DMS 273 treated with DMSO at 0.1 percent for 48 hours (cell line): ENCODE measurements around the gene DAZL.
"Not testable (repeated sequence)": the region's sequence is repeated elsewhere in the genome, so short reads cannot be mapped to it uniquely, and the experiment has no call there.

Source experiments
- DNase-seq: peaks from one replicate; lab custom pipeline; 2025; lab: John Stamatoyannopoulos, UW

The DAZL gene, protein sequence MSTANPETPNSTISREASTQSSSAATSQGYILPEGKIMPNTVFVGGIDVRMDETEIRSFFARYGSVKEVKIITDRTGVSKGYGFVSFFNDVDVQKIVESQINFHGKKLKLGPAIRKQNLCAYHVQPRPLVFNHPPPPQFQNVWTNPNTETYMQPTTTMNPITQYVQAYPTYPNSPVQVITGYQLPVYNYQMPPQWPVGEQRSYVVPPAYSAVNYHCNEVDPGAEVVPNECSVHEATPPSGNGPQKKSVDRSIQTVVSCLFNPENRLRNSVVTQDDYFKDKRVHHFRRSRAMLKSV

DNA sequence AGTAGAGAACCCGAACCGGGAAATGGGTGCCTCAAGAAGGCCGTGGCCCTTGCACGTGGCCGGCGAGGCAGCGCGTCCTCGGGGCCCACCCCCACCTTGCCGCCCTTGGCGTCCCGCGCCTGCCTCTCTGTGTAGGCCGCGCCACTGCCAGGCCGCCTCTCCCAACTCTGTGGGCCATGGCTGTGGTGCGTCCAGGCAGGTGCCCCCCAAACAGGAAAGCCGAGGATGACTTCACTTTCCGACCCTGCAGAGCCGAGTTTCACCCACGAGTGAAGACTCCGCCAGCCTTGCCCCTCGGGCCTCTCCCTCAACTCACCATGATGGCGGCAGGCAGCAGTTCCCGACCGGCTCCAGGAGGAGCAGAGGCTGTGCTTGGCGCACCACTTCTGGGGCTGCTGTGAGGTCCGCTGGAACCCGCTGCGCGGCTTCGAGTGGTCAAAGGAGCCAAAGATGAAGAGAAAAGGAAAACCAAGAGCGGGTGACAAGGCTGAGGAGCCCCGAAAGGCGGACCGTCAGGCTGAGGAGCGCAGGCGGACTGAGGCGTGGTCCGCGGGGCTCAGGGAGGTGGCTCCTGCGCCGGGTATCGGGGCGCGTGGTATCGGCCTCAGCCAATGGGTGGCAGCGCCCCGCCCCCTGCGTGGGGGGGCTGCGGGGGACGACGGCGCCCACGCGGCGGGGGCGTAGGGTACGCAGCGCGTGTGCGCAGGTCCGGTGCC, at the start of gene DAZL:
TSS of gene DAZL (minus strand) at position 537 of the 716 bp plus-strand sequence. CDS start at position 319, 218 bp downstream.
- no peak for DNase-seq

DNA sequence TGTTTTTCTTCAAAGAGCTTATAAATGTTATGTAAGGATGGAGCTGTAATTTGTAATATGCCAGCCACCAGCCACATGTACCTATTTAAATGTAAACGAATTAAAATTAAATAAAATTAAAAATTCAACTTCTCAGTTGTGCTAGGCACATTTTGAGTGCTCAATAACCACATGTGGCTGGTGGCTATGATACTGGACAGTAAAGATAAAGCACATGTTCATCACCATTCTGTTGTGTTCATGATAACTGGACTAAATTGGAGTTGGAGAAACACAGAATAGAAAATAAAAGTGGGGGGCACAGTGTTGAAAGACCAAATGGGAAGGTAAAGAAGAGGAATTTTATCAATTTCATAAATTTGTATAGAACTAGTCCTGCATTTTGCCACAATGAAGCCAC, 49.8 kb upstream of the DAZL start:
- DNase-seq: no peak

DNA sequence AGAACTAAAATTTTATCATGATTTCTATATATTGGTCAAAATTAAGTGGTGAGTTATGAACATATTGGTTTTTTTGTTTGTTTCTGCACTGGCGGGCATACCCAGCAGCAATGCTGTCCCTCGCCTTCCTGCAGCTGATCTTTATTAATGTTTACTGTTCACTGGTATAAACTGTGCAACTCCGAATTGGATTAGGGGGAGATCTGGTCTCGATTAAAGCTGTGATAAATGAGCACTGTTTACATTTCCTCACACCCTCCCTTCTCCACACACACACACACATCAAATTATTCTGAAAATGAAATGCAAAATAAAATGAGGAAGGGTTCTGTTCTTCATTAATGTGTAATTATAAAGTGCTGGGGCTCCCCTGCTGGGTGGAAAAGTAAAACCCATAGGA, 48.5 kb upstream of the DAZL start:
- DNase-seq: no peak

DNA sequence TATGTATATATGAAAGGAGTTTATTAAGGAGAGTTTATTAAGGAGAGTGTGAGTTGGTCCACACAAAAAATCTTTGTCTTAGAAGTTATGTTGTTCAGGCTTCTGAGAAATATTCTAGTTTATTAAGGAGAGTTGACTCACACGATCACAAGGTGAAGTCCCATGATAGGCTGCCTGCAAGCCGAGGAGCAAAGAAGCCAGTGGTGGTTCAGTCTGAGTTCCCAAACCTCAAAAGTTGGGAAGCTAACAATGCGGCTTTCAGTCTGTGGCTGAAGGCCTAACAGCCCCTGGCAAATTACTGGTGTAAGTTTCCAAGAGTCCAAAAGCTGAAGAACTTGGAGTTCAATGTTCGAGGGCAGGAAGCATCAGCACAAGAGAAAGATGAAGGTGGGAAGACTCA, 42.4 kb upstream of the DAZL start:
- DNase-seq: no peak

DNA sequence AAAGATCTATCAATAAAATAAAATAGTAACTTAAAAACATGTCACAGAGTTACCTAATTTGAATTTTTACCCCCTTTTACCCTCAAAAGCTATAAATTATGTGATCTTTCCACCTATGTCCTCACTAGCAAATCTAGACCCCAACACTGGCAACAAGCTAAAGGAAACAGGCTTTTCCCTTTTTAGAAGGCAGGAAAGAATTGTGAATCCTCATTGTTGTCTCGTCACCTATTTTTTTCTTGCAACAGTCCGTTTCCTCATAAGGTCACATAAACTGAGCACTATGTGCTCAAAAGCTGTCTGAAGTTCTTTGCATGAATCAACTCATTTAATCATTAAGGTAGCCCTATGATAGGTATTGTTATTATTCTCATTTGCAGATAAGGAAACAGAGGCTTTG, 34.6 kb upstream of the DAZL start:
- DNase-seq: no peak

DNA sequence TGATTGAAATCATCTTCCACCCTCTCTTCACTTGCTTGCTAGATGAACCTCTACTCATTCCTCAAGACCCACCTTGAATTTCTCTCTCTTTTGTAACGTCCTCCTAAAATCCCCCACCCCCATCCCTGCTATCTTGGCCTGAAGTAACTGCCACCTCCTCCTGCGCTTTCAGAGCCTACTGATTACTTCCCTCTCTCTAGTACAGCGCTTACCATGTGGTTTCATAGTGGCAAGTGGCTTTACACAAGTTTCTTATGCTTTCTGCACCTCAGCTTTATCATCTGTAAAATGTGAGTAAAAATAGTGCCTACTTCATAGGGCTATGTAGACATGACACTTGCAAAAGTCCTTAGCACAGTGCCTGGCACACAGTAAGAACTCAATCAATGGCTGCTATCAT, 28.7 kb upstream of the DAZL start:
- DNase-seq: no peak

DNA sequence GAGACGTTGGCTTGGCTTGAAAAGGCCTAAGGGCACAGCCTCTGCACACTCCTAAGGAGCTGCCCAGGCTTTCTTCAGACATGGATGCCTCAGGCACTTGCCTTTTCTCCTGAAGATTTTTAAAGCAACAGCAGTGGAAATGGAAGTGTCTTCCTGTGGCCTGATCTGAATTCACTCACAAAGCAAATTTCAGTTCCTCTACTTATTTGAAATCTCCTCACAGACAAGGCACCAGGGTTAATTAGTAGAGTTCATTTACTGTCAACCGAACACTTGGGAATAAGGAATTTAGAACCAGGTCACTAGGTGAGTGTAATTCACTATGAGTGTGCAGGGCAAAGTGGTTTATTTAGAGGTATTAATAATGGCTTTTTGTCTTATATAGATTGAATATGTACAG, 27.2 kb upstream of the DAZL start:
- DNase-seq: no peak

DNA sequence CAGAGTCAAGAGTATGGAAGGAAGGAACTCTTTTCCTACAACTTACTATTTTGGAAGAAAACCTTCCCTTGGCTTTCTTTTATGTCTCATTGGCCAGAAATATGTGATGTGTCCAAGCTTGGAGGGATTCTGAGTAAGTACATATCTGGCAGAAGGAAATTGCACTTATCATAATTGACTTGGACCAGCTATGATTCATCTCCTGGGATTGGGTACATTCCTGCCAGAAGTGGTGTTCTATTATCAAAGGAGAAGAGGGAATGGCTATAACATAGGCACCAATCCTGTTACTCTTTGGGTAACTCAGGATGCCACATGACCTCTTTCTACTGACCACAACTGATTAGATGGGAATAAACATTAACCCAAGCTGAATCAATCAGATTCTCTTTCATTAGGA, 13.5 kb upstream of the DAZL start:
- DNase-seq: no peak

DNA sequence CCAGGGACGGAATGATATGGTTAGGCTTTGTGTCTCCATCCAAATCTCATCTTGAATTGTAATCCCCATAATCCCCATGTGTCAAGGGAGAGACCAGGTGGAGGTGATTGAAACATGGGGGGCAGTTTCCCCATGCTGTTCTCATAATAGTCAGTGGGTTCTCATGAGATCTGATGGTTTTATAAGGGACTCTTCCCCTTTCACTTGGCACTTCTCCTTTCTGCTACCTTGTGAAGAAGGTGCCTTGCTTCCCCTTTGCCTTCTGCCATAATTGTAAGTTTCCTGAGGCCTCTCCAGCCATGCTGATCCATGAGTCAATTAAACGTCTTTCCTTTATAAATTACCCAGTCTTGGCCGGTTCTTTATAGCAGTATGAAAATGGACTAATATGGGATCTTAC, 11.9 kb upstream of the DAZL start:
- DNase-seq: not testable (repeated sequence)

DNA sequence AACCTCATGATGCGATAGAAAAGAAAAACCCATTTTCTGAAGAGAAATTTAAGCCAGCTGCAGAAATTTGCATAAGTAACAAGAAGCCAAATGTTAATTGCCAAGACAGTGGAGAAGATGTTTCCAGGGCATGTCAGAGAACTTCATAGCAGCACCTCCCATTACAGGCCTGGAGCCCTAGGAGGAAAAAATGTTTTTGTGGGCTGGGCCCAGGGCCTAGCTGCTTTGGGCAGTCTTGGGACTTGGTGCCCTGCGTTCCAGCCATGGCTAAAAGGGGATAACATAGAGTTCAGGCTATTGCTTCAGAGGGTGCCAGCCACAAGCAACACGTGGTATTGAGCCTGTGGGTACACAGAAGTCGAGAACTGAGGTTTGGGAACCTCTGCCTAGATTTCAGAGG, 10.9 kb upstream of the DAZL start:
- DNase-seq: no peak

DNA sequence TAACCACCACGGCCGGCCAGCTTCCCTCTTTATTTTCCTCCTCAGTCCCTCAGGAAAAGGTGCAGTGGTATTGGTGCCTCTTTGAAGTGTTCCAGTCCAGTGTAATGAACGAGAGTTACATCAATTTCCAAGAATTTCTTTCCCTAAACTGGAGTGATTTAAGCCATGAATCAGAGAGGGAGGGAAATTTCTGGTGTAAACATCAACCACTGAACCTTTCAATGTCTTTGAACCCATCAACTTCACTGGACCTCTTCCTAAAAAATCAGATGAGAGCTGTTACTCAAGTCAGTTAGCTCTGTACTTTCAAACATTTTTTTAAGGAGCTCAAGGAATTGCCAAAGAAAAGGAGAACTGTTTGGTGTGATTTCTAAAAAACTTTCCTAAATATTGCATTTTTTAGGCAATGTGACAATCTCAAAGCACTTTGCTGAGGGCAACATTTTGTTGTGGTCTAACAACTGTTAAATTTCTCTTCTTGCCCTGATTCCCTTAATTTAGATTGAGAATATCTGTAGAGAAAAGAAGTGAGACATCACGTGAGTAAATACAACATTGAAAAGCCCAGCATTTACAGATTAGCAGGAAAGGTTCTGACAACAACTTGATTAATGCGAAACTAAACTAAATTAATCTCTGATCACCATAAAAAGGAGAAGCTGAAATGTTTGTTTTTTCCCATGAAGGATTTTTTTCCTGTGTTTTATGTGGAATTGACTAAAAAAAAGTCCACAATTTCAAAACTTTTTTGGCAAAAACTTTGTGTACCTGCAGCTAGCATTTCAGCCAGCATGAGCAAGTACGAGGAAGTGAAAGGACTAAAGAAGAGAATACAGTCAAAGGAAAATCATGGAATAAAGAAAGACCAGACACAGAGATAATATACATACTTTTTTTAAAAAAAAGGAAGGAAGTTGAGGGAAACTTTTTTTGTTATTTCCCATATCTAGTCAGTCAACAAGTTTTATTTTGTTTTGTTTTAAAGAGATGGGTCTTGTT, 9.1 kb upstream of the DAZL start:
- no peak for DNase-seq

DNA sequence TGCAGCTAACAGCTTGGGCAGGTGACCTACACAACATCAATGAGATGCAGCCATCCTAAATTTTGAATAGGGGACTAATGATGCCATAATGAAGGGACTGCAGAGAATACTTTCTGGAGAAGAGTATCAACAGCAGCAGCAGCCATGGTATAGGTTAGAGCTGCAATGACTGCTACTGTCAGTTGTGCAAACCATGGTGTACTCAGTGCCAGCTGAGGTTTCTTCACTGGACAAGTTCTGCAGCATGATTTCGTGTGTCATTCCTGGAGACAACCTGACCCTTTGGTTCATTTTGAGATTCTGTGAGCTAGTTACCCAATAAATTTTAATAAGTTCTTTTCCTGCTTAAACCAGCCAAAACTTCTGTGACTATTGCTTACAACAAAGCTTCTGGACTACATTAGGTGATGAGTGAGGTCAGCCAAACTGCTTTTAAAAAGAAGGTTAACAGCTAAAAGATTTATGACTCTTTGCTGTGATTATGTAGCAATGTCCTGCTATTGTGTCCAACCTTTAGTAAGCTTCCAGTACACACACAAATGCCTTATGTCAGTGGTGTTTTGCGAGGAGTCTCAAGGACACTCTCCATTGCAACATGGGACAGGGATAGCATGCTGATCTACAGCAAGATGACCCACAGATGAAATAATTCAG, 4.8 kb upstream of the DAZL start:
- no peak for DNase-seq

DNA sequence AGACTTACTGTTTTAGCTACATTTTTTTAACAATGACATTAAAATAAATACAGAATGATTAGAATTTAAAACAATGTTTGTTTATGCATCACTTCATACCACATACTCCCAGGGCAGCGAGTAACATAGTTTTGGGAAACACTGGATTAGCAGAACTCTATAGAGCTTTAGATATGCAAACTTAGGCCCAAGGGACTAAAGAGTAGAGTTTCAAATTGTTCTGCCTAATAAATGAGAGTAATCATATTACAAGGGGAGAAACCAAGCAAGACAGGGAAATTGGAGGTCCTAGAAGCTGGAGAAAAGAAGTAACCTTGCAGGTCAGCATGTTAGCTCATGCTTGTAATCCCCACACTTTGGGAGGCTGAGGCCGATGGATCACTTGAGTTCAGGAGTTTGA, 3.6 kb upstream of the DAZL start:
- no peak for DNase-seq

DNA sequence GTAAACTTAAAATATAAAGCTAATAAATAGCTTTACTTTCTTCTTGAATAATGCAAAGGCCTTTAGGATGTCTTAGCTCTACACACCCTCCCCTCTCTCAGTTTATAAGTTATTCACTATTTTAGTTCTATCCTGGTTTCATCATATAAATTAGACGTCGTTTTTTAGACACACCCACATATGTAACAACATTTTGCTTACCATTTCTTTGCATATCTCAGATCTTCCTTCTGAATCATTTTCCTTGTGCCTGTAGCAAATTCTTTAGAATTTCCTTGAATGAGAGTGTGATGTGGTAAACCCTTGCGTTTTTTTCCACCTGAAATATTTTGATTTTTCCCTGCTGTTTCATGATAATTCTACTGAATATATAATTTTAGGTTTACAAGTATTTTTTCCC, 2.5 kb upstream of the DAZL start:
- no peak for DNase-seq

DNA sequence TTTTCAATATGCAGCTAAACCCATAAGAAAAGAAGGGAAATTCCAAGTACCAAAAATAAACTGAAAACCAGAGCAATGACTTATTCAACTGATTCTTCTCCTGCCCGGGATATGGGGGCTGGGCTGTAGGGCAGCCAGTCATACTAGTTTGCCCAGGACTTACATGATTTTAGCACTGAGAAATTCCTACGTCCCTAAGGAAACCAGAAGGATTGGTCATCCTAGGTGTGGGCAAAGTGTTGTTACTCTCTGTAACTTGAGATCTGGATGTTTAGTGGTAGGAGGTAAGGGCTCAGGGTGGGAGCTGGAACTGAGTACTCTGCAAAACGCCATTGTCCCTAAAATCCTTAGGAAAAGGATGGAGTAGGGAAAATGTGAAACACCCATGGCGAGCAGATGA, 1.2 kb upstream of the DAZL start:
- no peak for DNase-seq

DNA sequence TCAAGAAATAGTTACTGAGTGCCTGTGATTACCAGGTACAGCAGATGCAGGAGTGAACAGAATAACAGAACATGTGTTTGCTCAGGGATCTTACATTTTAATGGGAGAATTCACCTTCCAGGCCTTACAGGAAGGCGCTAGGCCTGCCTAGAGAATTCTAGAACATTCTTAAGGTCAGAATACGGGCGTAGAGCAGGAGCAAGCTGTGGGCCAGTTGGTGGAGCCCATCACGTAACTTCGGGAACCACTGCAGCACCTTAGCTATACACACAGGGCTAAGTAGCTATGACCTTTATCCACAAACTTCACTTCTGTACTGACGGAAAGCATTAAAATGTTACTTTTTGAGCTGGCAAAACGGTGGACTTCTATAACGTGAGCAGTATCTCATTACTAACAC, 743 bp upstream of the DAZL start:
- DNase-seq: no peak

DNA sequence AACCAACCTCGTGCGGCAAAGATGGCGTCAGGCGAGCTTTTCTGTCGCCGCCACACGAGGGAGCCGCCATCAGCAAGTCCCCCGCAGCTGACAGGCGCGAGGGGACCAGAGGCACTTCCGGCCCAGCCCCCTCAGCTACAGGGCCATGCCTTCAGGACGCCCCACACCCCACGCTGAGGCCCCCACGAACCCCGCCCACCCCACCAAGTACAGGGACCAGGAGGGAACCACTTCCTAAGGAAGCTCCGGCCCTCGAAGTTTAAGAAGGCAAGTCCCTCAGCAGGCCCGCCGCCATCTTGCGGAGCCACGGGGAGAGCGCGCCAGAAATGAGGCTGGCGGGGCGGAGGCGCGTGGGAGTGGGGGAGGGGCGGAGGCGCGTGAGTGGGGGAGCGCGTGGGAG, 790 bp downstream of the DAZL start:
- DNase-seq: no peak

DNA sequence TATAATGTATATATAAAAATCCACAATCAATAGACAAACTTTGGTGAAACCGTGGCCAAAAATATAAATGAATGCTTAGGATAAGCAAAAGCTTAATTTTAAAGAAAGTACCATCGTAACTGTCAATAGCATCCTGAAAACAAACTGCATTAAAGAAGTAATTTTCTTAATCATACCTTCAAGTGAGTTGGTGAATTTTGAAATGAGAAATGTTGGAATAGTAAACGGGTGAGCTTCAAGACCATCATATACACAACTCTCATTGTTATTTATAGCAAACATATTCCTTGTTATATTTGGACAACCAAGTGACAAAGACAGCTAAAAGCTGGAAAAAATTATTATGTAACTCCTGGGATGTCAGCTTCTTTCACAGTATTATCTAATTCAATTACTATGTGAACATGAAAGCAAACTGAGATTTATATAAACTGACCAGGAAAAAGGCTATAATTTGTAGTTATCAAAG, 3.7 kb downstream of the DAZL start:
- no peak for DNase-seq

DNA sequence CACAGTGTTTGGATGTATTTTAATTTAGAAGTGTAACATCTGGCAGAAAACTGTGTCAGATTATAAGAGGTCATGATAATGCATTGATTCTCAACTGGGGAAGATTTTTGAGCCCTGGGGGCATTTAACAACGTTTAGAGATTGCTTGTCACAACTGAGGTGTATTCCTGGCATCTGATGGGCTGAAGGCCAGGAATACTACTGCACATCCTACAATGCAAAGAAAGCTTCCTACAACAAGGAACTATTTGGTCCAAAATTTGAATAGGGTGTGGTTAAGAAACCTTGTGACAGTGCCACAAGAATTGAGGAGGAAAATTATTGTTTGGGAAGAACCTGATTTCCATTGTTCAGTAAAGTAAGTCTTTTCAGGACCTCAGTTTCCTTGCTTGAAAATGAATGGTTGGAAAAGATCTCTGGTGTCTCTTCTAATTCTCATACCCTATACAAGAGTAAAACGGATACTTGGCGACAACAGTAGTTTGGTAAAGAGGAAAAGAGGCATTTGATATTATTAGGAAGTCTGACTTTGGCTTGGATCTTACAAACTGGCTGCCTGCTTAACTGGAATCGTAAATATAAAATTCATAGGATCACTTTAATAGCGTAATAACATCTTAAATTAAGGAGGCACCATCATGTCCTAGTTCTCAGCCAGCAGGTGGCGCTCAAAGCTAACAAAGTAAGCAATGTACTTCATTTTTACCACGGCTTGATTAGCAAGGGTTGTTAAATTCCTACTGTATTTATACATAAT, 4.3 kb downstream of the DAZL start:
- peak; percentile 24 for DNase-seq

DNA sequence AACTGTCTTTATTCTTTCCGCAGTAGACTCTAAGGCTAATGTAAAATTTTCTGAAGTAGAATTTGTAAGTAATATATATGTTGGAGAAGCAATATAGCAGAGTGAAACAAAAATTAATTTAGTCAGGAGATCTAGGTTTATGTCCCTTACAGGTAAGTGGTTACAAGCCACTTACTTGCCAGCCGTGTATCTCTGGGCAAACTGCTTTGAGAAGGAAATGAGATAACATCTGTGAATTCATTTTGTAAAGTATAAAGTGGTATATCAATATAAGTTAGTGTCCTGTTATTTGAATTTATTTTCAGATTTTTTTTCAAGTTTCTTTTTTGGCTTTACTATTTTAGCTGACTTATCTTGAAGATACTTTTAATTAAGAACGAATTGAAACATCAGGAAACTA, 5.5 kb downstream of the DAZL start:
- DNase-seq: no peak

DNA sequence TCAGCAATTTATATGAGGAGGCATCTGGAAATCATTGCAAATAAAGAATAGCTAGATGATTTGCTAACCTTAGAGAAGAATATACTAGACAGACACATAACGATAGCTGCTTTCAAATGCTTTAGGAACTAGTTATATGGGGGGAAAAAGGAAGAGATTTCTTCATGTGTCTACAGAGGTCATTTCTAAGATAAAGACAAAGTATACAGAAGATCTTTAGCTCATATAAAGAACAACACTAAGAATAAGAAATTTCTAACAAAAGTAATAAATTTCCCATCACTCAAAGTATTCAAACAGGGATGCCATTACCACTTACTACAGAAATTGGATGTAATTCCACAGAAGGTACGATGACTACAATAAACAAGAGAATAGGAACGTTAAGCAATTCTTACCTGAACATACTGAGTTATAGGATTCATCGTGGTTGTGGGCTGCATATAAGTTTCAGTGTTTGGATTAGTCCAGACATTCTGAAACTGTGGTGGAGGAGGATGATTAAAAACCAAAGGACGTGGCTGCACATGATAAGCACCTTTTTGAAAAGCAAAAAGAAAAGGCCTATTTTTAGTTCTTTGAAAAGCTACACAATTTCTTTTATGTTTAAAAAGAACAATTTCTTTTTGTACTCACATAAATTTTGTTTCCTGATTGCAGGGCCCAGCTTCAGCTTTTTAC, 8.7 kb downstream of the DAZL start:
- no peak for DNase-seq
